Karpas-422 (cell line): Measurements from ENCODE around the gene ARHGDIB. TPM values are rescaled to one million over a fixed set of nuclear protein-coding genes. Genes with fewer than 3 reads are reported as not detected.

Experiments used
- DNase-seq: peaks from one replicate; pipeline ENCODE4 v3.0.0-alpha.2; 2015
- H2AFZ ChIP-seq: fragments of 200-600 bp; sonication (generic); 2 replicates; pipeline ENCODE4 v1.6.1; 2014; ENCODE audit warnings: antibody characterized with exemption, low read length, mixed read lengths
- H3K27ac ChIP-seq: fragments of 200-600 bp; sonication (generic); 2 replicates; pipeline ENCODE4 v1.5.1; 2014; ENCODE audit warnings: mild to moderate bottlenecking, low read length, moderate library complexity
- H3K27me3 ChIP-seq: fragments of 200-600 bp; sonication (generic); 2 replicates; pipeline ENCODE4 v1.6.1; 2014; ENCODE audit warnings: low read length, mixed read lengths
- H3K36me3 ChIP-seq: fragments of 200-600 bp; sonication (generic); 2 replicates; pipeline ENCODE4 v1.6.1; 2014; ENCODE audit warnings: low read length, mixed read lengths; ENCODE audit not compliant: insufficient read depth
- H3K4me1 ChIP-seq: fragments of 200-600 bp; sonication (generic); 2 replicates; pipeline ENCODE4 v1.6.1; 2014; ENCODE audit warnings: mild to moderate bottlenecking, low read length, mixed read lengths
- H3K4me2 ChIP-seq: fragments of 200-600 bp; sonication (generic); 2 replicates; pipeline ENCODE4 v1.6.1; 2014; ENCODE audit warnings: low read length, low read depth, mild to moderate bottlenecking; ENCODE audit not compliant: poor library complexity, severe bottlenecking
- H3K4me3 ChIP-seq: fragments of 200-600 bp; sonication (generic); 2 replicates; pipeline ENCODE4 v1.5.1; 2014; ENCODE audit warnings: mild to moderate bottlenecking, antibody characterized with exemption, low read length, mixed read lengths
- H3K79me2 ChIP-seq: fragments of 200-600 bp; sonication (generic); 2 replicates; pipeline ENCODE4 v1.6.1; 2014; ENCODE audit warnings: mild to moderate bottlenecking, low read length, mixed read lengths
- H3K9ac ChIP-seq: fragments of 200-600 bp; sonication (generic); 2 replicates; pipeline ENCODE4 v1.6.0; 2014; ENCODE audit warnings: low read length
- H3K9me2 ChIP-seq: fragments of 200-600 bp; sonication (generic), shearing (Covaris generic); replicated peaks from 2 replicates; pipeline ENCODE4 v1.6.0; 2014; ENCODE audit warnings: mild to moderate bottlenecking, low read length, moderate library complexity; ENCODE audit not compliant: insufficient read depth
- H3K9me3 ChIP-seq: fragments of 300-700, 200-600 bp; sonication (generic); 2 replicates; pipeline ENCODE4 v1.6.1; 2014; ENCODE audit warnings: low read length, mixed read lengths
- H4K20me1 ChIP-seq: fragments of 200-600 bp; sonication (generic); 2 replicates; pipeline ENCODE4 v1.6.1; 2014; ENCODE audit warnings: mild to moderate bottlenecking, antibody characterized with exemption, low read length, low read depth; ENCODE audit not compliant: insufficient read depth
- total RNA-seq: library from RNA; depleted of rRNA; stranded (reverse); fragments of >200 nt; shearing (Covaris generic); gene quantifications from 2 replicates; pipeline ENCODE4 v1.2.3, GENCODE V29; 2014; ENCODE audit warnings: low replicate concordance

The ARHGDIB gene
- total RNA-seq, 1 experiment from 2014 or later = 503 TPM

DNA sequence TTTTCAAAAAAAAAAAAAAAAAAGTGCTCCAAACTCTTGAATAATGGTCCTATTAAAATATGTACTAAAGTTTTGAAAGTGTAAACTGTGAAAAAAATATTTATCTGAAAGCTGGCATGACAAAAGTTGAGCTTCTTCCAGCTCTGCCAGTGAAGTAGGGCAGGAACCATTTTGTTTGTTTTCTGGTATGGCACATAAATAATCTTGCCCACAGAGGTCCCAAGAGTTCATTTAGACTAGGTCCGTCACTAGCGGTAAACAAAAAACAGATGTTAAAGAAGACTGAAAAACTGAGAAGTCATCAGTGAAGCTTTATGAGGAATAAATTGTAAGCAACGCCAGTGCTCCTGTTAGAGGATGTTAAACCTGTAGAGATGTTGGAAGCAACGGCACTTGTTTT is 30.0 kb downstream of the ARHGDIB start:
- no peaks in the 10 kb centered on the region for H3K9me2 ChIP-seq
- H3K27me3 ChIP-seq = no peaks in the 10 kb centered on the region
- H3K36me3 ChIP-seq = no peaks in the 10 kb centered on the region
- no peaks in the 10 kb centered on the region for H3K9me3 ChIP-seq
- peaks cover 15% of the 10 kb centered on the region for H3K4me1 ChIP-seq
- no peak overlapping the region for H3K4me2 ChIP-seq
- no peak overlapping the region for H2AFZ ChIP-seq
- no peaks in the 10 kb centered on the region for H4K20me1 ChIP-seq
- H3K4me3 ChIP-seq = no peak overlapping the region
- H3K27ac ChIP-seq = no peak overlapping the region
- no peak overlapping the region for H3K9ac ChIP-seq
- DNase-seq = no peak
- H3K79me2 ChIP-seq = no peaks in the 10 kb centered on the region

DNA sequence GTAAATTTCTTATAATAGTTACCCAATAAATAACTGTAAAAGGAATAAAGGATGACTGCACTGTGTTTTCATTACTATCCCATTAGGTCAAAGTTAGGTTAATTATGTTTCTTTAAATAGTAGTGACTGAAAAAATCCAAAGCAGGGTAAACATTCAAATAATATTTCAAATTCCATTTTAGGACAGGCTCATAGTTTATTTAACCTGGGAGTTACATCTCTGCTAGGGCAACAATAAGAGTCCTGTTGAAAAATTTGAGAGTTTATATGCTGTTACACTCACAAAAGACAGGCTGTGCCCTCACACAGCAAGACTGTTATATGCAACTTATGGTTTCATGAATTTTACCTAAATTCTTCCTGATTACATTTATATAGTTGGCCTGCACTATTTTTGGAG is 31.1 kb downstream of the ARHGDIB start:
- no peaks in the 10 kb centered on the region for H3K79me2 ChIP-seq
- no peaks in the 10 kb centered on the region for H3K27me3 ChIP-seq
- no peak overlapping the region for H3K4me2 ChIP-seq
- no peaks in the 10 kb centered on the region for H3K36me3 ChIP-seq
- DNase-seq = no peak
- no peak overlapping the region for H3K4me3 ChIP-seq
- no peak overlapping the region for H3K27ac ChIP-seq
- H3K9me3 ChIP-seq = no peaks in the 10 kb centered on the region
- H2AFZ ChIP-seq = no peak overlapping the region
- no peaks in the 10 kb centered on the region for H3K9me2 ChIP-seq
- no peaks in the 10 kb centered on the region for H4K20me1 ChIP-seq
- no peak overlapping the region for H3K9ac ChIP-seq
- H3K4me1 ChIP-seq = peaks cover 15% of the 10 kb centered on the region

DNA sequence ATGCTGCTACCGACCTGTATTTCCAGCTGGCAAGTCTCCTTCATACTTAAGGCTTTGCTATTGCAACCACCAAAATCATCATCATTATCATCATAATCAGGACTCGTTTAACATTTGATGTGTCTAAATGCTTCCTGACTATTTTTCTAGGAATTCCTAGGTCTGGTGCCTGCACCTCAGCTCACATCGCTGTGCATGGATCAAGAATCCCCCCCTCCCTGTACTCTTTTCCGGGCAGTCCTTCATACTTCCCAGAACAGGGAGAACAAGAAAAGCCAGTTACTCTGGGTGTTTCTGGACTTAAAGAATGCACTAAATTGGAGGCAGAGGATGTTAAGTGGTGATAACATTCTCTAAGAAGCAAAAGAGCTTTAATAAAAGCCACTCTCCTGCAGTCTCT is 32.5 kb downstream of the ARHGDIB start:
- no peak for DNase-seq
- no peak overlapping the region for H2AFZ ChIP-seq
- no peaks in the 10 kb centered on the region for H3K36me3 ChIP-seq

DNA sequence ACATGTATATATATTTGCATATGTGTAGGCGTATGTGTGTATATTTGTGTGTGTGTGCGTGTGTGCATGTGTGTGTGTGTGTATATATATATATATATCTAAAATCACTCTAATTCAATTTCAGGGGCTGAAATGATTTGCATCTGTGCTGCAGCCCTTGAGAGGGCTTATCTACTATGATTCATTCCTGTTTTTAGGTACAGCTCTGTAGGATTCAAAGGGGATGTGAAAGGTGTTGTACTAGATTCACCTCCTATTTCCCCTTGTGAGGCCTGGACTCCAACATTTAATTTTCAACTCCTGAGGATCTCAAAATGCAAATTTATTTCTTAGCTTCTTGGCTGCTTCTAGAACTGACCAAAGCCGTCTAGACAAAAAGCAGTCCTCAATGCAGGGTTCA is 34.1 kb downstream of the ARHGDIB start:
- Histone ChIP-seq H3K9me2 (no peaks in the 10 kb centered on the region), H3K4me1 (peaks cover 15% of the 10 kb centered on the region), H3K79me2 (no peaks in the 10 kb centered on the region), H3K36me3 (no peaks in the 10 kb centered on the region), H3K27ac (no peak overlapping the region), H4K20me1 (no peaks in the 10 kb centered on the region), H3K4me3 (no peak overlapping the region), H3K9ac (no peak overlapping the region), H3K27me3 (no peaks in the 10 kb centered on the region), H3K9me3 (no peaks in the 10 kb centered on the region), H2AFZ (no peak overlapping the region), H3K4me2 (no peak overlapping the region)
- DNase-seq = no peak

More for the DNA sequence above, 32.5 kb downstream of the ARHGDIB start:
- Histone ChIP-seq H3K4me2 (no peak overlapping the region), H3K4me3 (no peak overlapping the region), H3K9me3 (no peaks in the 10 kb centered on the region), H3K4me1 (peaks cover 15% of the 10 kb centered on the region), H3K27ac (no peak overlapping the region), H3K79me2 (no peaks in the 10 kb centered on the region), H3K9me2 (no peaks in the 10 kb centered on the region), H3K27me3 (no peaks in the 10 kb centered on the region), H4K20me1 (no peaks in the 10 kb centered on the region), H3K9ac (no peak overlapping the region)

GRCh38 chr12:14924541-14924940 is 36.9 kb downstream of the ARHGDIB start:
- no peak overlapping the region for H3K9ac ChIP-seq
- no peak overlapping the region for H3K27ac ChIP-seq
- no peaks in the 10 kb centered on the region for H3K27me3 ChIP-seq
- DNase-seq = no peak
- H3K79me2 ChIP-seq = no peaks in the 10 kb centered on the region
- no peaks in the 10 kb centered on the region for H3K9me2 ChIP-seq
- H3K4me2 ChIP-seq = no peak overlapping the region
- peaks cover 15% of the 10 kb centered on the region for H3K4me1 ChIP-seq
- H3K36me3 ChIP-seq = no peaks in the 10 kb centered on the region
- H3K4me3 ChIP-seq = no peak overlapping the region
- no peaks in the 10 kb centered on the region for H3K9me3 ChIP-seq
- H2AFZ ChIP-seq = no peak overlapping the region
- no peaks in the 10 kb centered on the region for H4K20me1 ChIP-seq

DNA sequence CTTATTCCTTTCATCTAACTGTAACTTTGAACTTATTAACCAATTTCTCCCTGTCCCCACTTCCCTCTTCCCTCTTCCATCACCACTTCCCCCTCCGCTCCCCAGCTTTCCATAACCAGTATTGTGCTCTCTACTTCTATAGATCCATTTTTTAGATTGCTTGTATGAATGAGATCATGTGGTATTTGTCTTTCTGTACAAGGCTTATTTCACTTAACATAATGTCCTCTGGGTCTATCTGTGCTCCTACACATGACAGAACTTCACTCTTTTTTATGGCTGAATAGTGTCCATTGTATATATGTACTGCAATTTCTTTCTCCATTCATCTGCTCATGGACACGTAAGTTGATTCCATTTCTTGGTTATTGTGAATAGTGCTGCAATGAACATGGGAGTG is 37.5 kb downstream of the ARHGDIB start:
- Histone ChIP-seq H3K4me2 (no peak overlapping the region), H3K9me2 (no peaks in the 10 kb centered on the region), H3K27ac (no peak overlapping the region), H3K4me1 (peaks cover 15% of the 10 kb centered on the region), H3K27me3 (no peaks in the 10 kb centered on the region), H3K4me3 (no peak overlapping the region), H3K9me3 (no peaks in the 10 kb centered on the region), H3K79me2 (no peaks in the 10 kb centered on the region), H3K9ac (no peak overlapping the region), H2AFZ (no peak overlapping the region), H3K36me3 (no peaks in the 10 kb centered on the region), H4K20me1 (no peaks in the 10 kb centered on the region)
- no peak for DNase-seq

DNA sequence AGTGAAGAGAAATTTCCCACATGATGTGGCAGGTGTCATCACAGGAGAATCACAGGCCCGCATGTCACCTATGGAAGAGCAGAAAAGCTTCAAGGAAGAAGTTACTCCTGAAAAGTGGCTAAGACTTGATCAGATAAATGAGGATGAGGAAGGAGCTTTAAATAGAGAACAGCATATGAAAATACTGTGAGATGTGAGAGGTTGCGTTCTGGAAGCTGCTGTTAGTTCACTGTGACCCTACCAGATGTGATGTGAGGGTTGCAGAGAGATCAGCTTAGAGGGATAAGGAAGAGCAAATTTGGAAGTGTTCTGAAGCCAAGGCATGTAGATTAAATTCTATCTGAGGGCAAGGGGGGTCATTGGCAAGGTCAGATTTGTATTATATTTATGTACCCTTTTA is 40.2 kb downstream of the ARHGDIB start:
- H2AFZ ChIP-seq = no peak overlapping the region
- H4K20me1 ChIP-seq = no peaks in the 10 kb centered on the region

DNA sequence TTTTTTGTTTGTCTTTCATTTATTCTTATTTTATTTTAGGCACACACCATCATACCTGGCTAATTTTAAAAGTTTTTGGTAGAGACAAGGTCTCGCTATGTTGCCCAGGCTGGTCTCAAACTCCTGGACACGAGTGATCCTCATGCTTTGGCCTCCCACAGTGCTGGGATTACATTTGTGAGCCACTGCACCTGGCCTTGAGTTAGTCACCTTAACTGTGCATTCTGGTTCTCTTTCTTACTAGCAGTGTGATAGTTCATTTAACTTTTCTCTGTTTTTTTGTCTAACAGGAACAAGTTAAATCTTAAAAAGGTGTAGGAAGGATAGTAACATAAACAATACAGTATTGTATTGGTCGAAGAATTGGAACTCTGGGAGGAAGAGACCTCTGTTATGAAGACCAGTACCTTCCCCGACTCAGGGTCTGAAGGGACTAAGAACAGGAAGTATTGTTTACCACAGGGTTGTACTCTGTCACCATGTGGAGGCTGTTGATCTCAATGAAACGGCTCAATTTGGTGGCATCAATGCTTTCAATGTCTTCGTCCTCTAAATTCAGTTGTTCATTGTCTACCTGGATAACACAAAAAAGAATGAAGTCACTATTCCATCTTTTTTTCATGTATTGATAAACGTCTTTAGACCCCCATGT is 40.8 kb downstream of the ARHGDIB start:
- Histone ChIP-seq H3K79me2 (no peaks in the 10 kb centered on the region), H3K4me2 (no peak overlapping the region), H2AFZ (no peak overlapping the region), H3K36me3 (no peaks in the 10 kb centered on the region), H3K9me3 (no peaks in the 10 kb centered on the region), H4K20me1 (no peaks in the 10 kb centered on the region), H3K9ac (no peak overlapping the region), H3K4me3 (no peak overlapping the region), H3K9me2 (no peaks in the 10 kb centered on the region), H3K4me1 (no peaks in the 10 kb centered on the region), H3K27ac (no peak overlapping the region), H3K27me3 (no peaks in the 10 kb centered on the region)
- no peak for DNase-seq

More for the DNA sequence above, 40.2 kb downstream of the ARHGDIB start:
- Histone ChIP-seq H3K9me3 (no peaks in the 10 kb centered on the region), H3K4me2 (no peak overlapping the region), H3K27ac (no peak overlapping the region), H3K79me2 (no peaks in the 10 kb centered on the region), H3K36me3 (no peaks in the 10 kb centered on the region), H3K9ac (no peak overlapping the region), H3K4me1 (no peaks in the 10 kb centered on the region), H3K9me2 (no peaks in the 10 kb centered on the region), H3K4me3 (no peak overlapping the region), H3K27me3 (no peaks in the 10 kb centered on the region)
- no peak for DNase-seq
